GM21381 (cell line): Measurements from ENCODE around the gene CACNA1G.

Experiments used
- ATAC-seq: cut with Tn5 transposase; IDR thresholded peaks from one replicate; pipeline ENCODE4 v1.9.1; 2021; ENCODE audit warnings: mild to moderate bottlenecking, moderate library complexity; ENCODE audit not compliant: unreplicated experiment

CACNA1G gene

DNA sequence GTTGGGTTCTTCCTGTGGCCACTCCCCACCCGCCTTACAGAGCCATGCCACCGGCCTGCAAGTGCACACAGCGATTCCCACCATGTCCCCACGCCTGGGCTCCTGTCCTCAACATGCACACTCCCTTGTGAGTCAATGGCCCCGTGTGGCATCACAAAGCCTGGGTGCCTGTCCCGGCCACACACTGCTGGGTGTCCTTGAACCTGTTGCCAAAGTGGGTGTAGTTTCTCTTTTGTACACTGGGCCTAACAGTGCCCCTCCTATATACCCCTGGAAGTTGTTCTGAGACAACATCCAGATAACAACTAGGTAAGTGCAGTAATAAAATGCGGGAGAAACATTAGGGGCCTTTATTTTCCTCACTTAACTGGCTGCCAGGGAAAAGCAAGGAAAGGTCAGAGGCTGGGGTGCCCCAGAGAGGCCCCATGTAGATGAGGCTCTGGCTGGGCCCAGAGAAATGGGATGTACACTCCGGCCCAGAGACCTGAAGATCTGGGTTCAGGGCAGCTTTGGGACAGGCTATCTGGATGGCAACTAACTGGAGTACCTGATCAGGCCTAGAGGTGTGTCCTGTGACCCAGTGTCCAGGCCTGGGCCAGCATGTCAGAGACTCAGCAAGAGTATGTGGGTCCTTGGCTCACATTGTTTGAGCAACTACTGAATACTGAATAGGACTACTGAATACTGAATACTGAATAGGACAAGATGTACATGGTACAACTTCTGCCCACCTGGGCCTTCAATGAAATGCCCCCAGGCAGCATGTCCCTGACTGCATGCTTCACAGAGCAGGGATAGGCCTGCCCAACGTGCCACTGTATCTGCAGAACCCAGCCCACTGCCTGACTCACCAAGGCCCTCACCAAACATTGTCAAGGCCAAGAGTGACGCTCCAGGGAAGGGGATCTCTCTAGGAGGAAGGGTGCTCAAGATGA lies 82.5 kb downstream of the CACNA1G start:
- ATAC-seq, result no peak

DNA sequence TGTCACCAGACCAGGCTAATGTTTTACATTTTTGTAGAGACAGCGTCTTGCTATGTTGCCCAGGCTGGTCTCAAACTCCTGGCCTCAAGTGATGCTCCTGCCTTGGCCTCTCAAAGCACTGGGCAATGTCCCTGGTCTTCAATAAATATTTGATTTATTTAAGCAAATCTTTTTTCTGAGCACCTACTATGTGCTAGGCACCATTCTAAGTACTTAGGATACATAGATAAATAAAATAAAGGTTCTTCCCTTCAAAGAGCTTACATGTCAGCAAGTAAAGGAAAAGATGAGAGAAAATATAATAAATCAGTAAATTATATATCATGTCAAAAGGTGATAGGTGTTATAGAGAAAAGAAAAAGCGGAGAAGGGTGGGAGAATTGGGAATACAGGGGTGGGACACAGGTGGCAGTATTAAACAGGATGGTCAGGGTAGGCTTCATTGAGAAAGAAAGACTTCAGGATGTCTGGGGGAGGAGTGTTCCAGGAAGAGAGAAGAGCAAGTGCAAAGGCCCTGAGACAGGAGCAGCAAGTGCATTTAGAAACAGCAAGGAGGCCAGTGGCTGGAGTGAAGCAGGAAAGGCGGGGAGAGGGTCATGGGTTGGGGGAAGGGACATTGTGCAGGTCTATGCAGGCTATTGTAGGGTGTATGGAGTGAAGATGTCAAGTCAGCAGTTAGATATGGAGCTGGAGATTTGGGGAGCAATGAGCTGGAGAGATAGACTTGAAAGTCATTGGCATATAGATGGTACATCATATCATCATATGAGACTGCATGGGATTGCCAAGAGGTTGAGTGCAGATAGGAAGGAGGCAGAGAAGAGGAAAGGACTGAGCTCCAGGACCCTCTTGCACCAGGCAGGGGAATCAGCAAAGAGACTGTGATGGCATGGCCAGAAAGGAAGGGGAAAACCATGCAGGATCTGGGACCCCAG lies 85.5 kb downstream of the CACNA1G start:
- no peak for ATAC-seq

DNA sequence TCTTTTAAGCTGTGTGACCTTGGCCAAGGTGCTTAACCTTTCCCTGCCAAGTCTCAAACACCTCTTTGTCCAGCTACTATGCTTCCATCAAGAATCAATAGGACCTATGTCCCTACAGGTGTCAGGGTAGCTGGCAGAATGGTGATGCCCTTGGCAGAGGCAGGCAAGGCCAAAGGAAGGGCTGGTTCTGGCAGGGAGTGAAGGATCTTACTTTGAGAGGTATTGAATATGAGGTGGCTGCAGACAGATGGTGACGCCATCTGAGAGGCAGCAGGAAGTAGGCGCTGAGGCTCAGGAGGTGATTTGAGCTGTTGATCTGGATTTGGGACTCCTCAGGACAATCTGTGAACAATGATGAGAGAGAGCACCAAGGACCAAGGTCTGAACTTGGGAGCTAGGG lies 86.7 kb downstream of the CACNA1G start:
- no peak for ATAC-seq

DNA sequence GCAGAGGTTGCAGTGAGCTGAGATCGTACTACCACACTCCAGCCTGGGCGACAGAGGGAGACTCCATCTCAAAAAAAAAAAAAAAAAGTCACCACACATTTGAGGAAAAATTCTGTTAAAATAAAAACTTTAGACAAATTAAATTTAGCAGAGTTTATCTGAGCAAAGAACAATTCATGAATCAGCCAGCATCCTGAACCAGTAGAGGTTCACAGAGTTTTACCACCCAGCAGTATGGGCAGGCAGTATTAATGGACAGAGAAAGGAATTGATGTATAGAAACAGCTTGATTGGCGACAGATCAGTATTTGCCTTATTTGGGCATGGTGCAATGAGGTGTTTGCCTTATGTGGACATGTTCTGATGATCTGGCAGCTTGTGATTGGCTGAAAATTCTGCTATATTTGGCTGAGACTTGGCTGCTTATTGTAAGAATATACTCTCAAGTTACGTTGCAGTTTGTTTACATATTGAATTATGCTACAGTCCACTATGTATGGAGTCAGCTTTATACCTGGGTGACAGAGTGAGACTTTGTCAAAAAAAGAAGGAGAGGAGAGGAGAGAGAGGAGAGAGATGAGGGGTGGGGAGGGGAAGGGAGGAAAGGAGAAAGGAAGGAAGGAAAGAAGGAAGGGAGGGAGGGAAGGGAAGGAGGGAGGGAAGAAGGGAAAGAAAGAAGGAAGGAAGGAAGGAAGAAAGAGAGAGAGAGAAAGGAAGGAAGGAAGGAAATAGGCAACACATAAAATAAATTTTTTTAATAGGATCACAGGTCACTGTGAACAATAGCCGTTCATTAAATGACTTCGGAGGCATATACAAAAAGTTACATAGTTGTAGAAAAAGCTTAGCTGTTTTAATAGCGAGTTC lies 88.8 kb downstream of the CACNA1G start:
- ATAC-seq, result no peak

DNA sequence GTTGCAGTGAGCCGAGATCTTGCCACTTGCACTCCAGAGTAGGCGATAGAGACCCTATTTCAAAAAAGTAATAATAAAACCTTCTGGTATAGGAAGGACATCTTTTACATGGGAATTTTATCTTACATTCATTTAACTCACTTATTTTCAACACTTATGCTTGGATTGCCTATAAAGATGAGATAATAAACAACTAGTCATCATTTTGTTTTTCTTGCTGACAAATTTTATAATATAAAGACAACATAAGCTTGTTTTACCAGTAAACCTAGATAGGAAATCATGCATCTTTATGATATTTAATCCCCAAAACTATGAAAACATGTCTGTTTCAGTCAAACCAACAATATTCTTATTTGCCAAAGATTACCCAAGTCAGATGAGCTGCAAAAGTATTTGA lies 91.1 kb downstream of the CACNA1G start:
- no peak for ATAC-seq

DNA sequence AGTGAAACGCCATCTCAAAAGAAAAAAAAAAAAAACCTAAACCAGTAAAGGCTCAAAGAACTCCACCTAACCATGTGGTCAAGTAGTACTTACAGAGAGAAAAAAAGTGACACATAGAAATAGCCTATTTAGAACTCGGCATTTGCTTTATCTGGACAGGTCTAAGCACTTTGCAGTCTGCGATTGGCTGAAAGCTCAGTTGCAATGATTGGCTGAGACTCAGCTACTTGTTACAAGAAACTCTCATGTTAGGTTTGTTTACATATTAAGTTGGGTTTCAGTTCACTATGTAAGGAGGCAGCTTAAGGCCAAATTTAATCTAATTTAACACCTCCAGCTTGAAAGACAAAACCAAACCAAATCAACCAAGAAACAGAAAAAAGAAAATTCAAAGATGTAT lies 93.2 kb downstream of the CACNA1G start:
- ATAC-seq, result no peak

DNA sequence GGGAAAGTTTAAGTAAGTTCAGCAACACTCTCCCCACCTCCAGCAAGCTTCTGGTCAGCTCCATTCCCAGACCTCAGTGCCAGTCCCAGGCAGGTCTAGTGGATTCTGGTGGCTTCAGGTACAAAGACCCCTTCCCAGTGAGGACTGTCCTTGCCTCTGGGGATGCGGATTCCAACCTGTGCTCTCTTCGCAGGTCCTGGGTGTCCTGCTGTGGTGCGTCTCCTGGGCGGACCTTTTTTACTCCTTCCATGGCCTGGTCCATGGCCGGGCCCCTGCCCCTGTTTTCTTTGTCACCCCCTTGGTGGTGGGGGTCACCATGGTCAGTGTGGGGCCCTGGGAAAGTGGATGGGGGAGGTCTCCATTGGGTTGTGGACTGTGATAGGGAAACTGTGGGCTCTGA lies 96.0 kb downstream of the CACNA1G start:
- no peak for ATAC-seq

DNA sequence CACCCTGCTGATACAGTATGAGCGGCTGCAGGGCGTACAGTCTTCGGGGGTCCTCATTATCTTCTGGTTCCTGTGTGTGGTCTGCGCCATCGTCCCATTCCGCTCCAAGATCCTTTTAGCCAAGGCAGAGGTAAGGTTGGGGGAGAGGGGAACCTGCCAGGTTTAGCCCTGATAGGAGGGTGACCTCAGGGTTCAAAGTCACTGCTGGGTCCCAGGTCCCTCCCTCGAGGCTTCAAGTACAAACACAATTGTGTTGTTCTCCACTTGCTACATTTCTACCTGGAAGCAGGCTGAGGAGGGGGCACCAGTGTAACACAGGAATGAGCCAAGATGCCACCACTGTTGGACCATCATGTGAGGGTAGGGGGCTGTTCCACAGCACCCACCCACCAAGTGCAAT lies 96.5 kb downstream of the CACNA1G start:
- no peak for ATAC-seq

DNA sequence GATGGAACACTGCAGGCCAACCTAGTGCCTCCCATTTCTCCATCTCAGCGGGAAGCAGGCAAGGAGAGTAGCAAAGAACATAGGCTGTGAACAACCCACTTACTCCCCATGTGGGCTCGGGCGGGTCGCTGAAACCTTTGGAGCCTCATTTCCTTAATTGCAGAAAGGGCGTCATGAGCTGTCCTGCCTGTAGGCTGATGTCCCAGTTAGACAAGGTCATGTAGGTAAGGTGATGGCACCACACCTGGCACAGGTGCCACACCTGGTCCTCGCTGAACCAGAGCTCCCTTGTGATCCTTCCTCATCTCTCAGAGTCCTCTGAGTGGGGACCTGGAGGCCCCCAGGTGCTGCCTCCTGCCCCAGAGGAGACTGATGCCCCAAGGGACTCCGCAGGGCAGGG lies 97.1 kb downstream of the CACNA1G start:
- no peak for ATAC-seq

DNA sequence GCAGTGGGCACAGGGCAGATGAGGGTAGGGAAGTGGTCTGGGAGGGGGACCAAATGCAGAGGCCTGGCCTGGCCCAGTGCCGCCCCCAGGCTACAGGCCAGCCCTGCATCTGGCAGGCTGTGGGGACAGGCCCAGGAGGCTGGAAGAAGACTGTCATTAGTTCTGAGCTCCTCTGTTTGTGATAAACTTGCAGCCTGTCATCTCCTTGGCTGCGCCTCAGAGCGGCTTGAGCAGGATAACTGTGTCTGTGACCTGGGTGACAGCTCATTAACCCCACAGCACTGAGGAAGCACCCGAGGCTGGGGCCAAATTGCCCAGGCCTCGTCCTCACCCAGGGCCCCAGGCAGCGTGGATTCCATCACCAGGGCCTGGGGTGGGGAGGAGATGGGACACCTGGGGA lies 98.1 kb downstream of the CACNA1G start:
- no peak for ATAC-seq

DNA sequence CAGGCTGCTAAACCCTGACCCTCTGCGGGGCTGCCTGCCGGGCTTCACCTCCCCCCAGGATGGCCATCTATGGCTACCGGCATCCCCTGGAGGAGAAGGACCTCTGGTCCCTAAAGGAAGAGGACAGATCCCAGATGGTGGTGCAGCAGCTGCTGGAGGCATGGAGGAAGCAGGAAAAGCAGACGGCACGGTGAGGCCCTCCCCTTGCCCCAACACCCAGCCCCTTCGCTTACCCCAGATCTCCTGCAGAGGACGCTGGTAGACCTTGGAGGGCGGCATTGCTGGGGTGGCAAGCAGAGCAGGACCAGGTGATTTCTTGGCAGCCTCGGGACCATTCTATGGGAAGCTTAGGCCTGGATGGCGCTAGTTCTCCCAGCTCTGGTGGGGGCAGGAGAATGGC lies 98.7 kb downstream of the CACNA1G start:
- ATAC-seq, result no peak

DNA sequence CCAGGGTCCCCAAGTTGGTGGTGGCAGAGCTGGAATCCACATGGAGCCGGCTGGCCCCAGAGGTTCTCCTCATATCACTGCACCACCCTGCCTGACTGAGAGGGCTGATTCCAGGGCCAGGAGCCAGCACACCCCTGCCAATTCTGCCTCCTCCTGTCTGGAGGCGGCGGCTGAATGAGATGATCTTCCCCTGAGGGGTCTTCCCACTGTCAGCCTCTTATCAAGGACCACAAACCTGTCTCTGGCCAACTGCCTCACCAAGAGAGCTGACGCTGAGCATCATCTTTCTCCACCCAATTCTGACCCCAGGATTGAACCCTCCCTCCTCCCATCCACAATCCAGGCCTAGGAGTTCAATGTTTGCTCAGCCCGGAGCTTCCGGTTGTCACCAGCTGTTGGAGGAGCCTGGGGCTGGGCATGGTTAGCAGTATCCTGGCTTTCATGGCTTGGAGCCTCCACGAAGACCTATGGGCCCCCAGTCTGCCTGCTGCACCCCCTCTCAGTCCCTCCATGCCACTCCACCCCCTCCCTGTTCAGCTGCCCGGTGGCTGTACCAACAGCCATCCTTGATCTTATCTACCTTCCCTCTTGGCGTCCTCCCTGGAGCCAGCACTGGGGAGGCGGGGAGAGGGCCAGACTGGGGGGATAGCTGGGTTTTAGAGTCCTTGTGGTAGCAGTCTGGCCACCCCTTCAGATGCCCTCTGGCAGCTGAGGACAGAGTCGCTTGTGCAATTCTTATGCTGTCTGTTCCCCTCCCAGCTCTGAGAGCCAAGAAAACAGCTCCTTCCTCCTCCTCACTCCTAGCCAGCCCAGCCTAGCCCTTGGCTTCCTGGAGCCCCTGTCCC lies 99.7 kb downstream of the CACNA1G start:
- ATAC-seq, result no peak

DNA sequence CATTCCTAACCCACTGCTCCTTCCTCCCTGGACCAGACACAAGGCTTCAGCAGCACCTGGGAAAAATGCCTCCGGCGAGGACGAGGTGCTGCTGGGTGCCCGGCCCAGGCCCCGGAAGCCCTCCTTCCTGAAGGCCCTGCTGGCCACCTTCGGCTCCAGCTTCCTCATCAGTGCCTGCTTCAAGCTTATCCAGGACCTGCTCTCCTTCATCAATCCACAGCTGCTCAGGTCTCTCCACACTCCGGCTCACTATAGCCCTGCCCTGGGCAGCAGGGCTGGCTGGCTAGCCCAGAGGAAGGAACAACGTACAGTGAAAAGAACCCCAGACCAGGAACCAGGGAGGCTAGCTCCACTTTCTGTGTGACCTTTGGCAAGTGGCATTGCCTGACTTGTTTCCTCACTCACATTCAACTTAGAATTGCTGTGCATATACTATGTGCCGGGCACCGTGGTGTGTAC lies 100.4 kb downstream of the CACNA1G start:
- ATAC-seq, result no peak

DNA sequence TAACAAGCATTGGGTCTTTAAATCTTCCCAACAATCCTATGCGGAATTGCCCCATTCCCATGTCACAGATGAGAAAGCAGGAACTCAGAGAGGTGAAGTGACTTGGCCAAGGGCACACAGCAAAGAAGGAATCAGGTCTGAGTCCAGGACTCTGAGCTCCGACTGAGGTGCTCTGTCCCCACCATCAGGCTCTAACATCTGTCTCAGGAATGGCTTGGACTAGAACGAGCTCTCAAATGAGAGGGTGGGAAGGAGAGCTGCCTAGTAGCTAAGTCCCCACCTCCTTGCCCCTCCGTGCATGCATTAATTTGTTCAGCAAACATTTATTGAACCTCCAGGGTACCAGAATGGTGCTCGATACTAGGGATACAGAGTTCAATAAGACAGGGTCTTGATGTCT lies 100.8 kb downstream of the CACNA1G start:
- ATAC-seq, result no peak

DNA sequence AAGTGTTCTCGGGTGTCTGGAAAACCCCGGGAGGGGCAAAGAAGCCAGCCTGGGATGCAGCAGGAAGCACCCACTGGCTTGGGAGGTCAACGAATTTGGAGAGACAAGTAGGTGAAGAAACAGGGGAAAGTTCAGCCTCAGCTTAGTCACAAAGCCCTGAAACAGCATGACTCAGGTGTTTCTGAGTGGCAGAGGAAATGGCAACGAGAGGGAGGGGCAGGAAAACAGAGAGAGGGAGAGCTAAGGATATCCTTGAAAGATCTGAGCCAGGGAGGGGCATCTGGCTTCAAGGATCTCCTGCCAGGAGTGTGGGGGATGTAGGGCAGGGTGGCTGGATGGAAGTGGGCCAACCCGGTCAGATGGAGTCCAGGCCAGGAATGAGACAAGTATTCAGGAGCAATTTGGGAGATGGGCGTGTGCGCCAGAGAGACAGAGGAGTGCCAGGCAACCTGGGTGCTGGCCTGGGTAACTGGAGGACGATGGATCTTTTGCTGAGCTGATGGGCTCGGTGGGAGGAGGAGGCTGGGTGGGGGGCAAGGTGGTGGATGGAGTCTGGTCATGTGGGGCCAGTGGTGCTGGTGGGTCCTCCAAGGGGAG lies 101.4 kb downstream of the CACNA1G start:
- ATAC-seq, result no peak

DNA sequence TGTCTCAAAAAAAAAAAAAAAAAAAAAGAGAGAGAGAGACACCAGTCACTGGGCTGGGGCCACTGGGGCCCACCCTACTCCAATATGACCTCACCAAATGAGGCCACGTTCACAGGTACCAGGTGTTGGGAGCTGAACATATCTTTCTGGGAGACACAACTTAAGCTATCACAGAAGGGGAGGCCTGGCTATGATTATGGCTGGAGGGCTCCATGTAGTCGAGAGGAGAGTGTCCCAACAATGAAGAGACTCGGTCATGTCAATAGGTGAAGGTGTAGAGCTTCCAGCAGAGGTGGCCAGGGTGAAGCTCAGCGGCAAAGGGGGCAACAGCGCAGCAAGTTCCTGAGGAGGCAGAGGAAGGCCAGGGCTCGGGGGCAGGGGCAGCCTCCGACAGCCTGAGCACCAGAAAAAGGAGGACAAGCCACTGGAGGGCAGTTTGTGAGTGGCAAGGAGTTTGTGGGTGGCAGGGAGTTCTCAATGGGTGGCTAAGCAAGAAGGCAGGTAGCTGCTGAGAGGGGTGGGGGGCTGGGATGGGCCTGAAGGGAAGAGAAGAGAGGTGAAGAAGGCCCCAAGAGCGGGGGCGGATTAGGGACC lies 102.2 kb downstream of the CACNA1G start:
- no peak for ATAC-seq

DNA sequence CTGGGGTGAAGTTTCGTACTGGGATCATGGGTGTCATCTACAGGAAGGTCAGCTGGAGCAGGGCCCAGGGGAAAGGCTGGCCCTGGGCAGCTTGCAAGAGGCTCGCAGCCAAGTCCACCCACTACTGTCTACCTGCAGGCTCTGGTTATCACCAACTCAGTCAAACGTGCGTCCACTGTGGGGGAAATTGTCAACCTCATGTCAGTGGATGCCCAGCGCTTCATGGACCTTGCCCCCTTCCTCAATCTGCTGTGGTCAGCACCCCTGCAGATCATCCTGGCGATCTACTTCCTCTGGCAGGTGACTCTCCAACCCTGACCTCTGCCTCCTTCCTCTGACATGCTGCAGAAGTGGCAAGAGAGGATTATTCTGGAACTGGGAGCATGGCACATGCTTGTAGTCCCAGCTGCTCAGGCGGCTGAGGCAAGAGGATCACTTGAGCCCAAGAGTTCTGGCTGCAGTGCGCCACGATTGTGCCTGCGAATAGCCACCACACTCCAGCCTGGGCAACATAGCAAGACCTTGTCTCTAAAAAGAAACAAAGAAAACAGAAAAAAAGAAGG lies 103.4 kb downstream of the CACNA1G start:
- ATAC-seq, result no peak

DNA sequence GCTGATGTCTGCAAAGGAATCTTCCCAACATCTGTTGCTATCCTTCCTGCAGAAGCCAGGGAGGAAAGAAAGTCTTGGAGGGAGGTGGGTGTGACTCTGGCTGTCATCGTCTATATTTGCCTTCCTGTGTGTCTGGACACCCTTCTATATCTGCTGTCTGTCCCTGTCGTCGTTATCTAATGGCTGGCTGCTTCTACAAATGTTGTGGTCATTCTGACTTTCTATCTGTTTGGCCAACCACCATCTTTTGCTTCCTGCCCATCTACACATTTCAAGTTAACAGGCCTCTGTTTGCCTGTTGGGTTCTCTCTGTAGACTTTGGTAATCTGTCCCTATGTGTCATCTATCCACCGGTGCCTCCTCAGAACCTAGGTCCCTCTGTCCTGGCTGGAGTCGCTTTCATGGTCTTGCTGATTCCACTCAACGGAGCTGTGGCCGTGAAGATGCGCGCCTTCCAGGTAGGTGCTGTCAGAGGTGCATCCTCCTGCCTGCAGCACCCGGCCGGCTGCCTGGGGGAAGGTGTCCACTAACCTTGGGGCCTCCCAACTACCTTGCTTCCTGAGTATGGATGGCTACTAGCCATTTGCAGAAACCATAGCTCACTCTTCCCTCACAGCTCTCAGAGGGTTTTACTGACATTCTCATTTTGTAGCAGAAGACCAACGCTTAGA lies 104.4 kb downstream of the CACNA1G start:
- no peak for ATAC-seq
